CD4-positive, alpha-beta T cell treated with Interleukin-4 for 4 hours (primary cell): ENCODE measurements around the gene ATP2C1.
"Not testable (repeated sequence)": the region's sequence is repeated elsewhere in the genome, so short reads cannot be mapped to it uniquely, and the experiment has no call there.

Experiments used
- DNase-seq: peaks from one replicate; pipeline ENCODE4 v3.0.0-alpha.2; 2020

ATP2C1 gene, protein sequence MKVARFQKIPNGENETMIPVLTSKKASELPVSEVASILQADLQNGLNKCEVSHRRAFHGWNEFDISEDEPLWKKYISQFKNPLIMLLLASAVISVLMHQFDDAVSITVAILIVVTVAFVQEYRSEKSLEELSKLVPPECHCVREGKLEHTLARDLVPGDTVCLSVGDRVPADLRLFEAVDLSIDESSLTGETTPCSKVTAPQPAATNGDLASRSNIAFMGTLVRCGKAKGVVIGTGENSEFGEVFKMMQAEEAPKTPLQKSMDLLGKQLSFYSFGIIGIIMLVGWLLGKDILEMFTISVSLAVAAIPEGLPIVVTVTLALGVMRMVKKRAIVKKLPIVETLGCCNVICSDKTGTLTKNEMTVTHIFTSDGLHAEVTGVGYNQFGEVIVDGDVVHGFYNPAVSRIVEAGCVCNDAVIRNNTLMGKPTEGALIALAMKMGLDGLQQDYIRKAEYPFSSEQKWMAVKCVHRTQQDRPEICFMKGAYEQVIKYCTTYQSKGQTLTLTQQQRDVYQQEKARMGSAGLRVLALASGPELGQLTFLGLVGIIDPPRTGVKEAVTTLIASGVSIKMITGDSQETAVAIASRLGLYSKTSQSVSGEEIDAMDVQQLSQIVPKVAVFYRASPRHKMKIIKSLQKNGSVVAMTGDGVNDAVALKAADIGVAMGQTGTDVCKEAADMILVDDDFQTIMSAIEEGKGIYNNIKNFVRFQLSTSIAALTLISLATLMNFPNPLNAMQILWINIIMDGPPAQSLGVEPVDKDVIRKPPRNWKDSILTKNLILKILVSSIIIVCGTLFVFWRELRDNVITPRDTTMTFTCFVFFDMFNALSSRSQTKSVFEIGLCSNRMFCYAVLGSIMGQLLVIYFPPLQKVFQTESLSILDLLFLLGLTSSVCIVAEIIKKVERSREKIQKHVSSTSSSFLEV

DNA sequence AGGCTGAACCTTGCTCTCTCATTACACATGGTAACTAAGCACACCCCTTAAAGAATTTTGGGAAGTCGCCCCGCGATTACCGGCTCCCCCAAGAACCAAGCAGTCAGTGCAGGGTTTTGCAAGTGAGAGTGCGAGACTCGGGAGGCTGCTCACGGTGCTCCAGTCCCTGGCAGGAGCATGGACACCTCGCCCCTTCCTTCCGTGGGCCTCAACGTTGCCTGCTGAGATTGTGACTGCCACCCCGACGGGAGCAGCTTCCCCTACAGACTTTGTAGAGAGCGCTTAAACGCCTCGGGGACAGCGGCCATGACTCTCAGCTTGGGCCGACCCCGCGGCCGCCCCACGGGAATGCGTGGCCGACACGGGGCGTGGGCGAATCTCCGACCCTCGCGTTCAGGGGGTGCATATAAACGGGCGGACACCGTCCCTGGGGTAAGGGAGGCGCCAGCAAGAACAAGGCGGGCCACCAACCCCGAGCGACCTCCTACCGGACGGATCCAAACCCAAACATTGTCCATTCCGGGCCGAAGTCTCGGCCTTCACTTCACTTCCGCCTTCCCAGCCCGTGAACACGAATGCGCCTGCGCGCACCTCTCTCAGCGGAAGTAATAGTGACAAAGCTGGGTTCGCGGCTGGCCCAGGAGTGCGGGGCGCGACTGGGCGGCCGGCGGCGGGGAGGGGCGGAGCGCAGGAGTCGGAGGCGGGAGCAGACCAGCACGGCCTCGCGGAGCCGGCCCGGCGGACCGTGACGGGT is at the start of gene ATP2C1:
TSS of gene ATP2C1 (plus strand) at position 709 of the 754 bp plus-strand sequence. CDS start 686 bp downstream, outside the sequence.
- DNase-seq = peak; percentile 90

DNA sequence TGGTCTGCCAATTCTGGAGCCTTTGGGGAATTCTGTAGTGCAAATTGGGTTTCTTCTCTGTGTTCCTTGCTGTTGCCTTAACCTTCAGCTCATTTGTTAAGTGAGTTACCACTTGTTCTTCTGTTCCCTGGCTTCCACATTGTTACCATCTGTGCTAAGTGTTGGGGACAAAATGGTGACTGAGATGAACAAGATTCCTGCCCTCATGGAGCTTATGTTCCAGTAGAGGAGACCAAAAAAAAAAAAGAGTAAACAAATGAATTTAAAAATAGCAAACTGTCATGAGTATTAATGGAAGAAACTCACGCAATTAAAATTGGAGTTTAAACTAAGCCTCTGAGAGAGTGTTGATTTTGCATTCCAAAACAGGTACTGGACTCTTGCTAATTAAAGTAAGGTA is 49.4 kb upstream of the ATP2C1 start:
- DNase-seq = no peak

DNA sequence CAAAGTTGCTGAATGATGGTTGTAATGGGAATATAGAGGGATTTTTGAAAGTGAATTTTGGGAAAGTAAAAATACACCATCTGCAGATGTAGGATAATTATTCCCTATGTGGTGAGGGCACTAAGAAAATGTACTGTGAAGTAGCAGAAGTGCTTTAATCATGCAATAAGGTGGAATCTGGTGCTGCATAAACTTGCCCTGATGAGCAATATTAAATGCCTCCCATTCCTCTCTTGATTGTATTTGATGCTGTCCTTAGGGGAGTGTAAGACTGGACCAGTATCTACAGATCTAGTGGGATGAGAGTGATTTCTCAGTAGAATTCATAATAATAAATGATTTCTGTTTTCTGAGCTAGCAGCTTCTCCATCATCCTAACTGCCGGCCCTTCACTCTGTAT is 47.7 kb upstream of the ATP2C1 start:
- DNase-seq = no peak

DNA sequence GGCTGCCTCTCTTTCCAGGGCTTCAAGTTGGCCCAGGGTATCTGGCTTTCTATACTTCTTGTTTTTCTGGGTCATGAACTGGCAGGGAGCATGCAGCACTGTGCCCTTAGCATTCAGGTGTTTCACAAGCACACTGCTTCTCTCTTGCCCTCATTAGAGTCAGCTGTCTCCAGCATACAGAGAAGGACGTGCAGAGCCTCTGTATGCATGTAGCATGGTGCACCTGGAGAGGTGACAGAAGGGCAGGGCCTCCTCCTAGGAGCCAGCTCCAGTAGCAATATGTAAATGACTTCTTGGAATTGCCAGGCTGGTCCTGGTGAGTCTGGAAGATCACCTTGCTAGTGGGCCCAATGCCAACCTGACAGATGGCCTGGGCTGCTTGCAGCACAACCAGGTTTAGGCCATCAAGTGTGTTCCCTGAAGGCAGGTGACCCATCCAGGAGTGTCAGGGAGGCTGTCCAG is 44.8 kb upstream of the ATP2C1 start:
- DNase-seq = no peak

DNA sequence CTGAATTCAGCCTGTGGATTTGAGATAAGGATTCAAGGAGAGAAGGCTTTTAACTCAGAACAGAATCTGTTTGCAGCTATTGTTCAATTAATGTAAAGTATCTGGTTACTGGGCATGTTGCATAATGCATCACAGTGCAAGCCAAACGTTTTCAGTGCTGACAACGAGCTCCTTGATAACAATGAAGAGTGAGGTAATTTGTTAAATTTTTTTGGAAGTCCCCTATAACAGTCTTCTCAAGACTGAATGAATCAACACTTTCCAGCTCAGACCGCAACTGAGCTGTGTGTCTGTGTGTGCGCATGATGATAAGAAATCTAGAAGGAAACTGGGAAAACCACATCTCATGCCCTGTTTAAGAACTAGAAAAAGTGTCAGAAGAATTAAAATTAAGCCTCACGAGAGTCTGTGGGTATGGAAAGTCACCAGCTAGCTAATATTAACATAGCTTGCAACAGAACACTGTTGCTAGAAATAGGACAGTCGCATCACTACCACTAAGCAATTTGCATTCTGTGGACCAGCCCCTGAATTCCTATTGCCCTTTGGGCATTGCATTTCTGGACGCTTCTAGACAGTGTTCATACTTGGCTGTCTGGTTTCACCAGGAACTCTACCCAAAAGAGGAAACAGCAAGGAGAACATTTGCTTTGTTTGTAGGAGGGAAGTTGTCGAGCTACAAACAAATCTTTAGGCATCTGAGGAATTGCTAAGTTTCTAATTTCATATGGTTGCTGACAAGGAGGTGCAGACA is 43.7 kb upstream of the ATP2C1 start:
- peak; percentile 53 for DNase-seq

DNA sequence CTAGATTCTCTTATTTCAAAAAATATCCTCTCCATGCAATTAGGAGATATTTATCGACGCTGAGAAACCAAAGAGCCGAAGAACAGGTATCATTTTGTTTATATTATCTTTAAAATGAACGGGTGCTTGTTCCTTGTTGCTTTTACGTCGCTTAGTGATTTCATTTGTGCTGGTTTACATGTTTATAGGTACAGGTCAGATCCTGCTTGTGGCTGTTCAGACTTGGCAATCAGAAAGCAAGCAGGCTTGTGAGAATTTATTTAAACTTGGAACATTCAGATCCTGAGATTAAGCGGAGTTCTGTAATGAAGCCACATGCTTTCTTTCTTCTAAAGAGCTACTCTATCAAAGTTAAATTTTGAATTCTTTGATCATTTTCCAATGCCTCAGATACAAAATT is 43.0 kb upstream of the ATP2C1 start:
- DNase-seq = no peak

DNA sequence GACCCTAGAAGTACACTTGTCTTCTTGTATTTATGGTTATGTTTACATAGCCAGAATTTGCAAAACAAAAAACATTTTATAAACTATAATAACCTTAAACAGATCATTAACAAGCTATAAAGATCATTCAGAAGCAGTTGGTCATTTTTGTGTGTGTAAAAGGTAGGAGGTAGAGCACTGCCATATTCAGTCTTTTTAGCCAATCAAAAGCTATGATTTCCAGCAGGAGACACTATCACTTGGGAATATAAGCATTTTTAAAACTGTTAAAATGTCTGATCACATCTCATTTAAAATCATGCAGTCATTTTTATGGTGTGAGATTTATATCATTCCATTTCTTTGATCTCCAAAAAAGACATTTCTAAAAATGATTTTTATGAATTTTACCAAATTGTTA is 42.6 kb upstream of the ATP2C1 start:
- no peak for DNase-seq

DNA sequence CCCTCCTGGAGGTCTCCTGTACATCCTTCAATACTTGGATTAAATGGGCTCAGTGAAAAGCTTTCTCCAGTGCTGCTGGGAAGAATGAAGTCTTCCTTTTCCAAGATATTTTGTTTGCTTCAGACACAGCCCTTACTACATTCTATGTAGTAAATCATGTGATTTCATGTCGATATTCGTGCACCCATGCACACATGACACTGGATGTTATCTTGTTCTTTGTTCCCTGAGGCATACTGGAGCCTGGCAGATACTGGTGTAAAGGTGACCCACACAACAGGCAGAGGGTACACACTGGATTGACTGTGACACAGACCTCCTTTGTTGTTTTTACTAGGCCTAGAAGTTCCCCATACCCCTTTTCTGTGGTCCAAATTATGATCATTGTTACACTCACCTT is 40.3 kb upstream of the ATP2C1 start:
- DNase-seq = no peak

DNA sequence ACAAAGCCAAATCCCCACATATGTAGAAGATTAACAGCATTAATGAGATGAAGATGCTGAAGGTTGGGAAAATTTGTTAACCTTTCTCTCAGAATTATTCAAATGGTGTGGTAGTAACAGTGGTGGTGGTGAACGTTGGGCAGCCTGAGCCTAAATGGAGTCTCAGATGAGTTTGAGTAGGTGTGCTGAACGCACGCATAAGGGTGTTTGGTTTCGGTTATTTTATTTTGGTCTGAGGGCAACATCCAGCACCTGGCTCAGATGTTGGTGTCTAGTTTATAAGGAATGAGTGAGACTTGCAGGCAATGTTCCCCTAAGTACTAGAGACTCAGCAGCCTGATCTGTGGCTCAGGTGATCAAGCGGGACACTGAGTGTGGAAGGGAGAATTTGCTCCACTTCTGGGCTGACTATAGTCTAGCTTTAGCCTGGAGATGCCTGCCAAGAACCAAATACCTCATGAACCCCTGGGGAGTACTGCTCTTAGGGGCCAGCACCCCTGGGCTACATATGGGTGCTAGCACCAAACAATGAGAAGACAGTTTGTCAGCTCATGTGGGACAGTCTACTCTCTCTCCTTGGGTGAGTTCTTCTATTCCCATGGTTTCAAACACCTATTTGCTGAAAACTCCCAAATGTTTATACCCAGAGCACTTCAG is 39.5 kb upstream of the ATP2C1 start:
- no peak for DNase-seq

DNA sequence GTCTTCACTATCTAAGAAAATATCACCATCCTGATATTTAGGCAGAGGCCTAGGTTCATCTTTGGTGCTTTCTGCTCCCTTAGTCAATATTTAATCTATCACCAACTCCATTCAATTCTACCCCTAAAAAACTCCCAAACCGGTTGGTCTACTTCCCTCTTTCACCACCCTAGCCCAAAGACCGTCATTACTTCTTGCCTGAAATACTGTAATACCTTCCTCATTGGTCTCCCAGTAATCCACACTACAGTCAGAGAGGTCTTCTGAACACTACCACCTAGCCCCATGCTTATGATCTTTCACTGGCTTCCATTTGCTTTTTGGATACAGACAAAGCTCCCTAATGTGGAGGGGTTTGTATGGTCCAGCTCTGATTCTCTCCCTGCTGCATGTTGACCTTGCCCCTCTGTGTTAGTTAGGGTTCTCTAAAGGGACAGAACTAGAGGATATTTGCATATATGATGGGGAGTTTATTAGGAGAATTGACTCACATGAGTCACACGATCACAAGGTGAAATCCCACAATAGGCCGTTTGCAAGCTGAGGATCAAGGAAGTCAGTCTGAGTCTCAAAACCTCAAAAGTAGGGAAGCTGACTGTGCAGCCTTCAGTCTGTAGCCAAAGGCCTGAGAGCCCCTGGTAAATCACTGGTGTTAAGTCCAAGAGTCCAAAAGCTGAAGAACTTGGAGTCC is 36.4 kb upstream of the ATP2C1 start:
- DNase-seq = no peak

DNA sequence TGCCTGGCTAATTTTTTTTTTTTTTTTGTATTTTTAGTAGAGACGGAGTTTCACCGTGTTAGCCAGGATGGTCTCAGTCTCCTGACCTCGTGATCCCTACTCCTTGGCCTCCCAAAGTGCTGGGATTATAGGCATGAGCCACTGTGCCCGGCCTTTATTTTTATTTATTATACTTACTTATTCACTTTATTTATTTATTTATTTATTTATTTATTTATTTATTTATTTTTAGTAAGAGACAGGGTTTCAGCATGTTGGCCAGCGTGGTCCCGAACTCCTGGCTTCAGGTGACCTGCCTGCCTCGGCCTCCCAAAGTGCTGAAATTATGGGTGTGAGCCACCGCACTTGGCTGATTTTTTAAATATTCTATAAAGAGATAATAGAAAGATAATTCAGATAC is 31.8 kb upstream of the ATP2C1 start:
- DNase-seq = not testable (repeated sequence)

DNA sequence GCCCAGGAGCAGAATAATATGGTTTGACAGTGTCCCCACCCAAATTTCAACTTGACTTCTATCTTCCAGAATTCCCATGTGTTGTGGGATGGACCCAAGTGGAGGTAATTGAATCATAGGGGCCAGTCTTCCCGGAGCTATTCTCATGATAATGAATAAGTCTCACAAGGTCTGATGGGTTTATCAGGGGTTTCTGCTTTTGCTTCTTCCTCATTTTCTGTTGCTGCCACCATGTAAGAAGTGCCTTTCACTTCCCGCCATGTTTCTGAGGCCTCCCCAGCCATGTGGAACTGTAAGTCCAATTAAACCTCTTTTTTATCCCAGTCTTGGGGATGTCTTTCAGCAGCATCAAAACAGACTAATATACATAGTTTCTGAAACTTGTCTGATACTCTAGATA is 28.4 kb upstream of the ATP2C1 start:
- DNase-seq = no peak

DNA sequence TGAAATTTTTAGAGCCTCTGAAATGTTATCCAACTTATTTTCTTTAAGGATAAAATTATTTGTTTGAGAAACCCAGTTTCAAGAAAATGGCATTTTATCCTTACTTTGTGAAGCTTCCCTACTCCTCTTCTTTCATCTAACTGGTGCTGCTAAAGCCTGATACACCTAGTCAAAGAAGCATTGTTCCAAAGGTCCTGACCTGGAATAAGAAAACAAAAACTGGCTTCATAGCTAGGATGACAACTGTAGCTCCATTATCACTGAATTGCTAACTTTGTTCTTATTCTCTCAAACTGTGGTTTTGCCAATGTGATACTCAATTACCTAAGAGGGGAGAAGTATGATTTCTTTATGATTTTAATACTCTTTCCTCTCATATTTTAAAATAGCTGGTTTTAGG is 27.6 kb upstream of the ATP2C1 start:
- no peak for DNase-seq

DNA sequence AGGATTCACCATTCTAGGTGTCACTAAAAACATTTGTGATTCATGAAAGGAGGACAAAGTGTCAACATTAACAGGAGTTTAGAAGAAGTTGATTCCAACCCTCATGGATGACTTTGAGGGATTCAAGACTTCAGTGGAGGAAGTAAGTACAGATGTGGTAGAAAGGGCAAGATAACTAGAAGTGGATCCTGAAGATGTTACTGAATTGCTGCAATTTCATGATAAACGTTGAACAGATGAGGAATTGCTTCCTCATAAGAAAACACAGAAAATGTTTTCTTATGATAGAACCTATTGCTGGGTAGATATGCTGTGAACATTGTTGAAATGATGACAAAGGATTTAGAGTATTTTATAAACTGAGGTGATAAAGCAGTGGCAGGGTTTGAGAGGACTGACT is 23.5 kb upstream of the ATP2C1 start:
- no peak for DNase-seq

DNA sequence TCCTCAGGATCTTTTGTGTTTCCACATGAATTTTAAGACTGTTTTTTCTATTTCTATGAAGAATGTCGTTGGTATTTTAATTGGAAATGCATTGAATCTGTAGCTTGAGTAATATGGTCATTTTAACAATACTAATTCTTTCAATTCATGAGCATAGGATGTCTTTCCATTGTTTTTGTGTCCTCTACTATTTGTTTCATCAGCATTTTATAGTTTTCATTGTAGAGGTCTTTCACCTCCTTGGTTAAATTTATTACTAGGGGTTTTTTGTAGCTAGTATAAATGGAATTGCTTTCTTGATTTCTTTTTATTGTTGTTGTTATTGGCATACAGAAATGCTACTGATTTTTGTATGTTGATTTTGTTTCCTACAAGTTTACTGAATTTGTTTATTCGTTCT is 17.3 kb upstream of the ATP2C1 start:
- DNase-seq = no peak

DNA sequence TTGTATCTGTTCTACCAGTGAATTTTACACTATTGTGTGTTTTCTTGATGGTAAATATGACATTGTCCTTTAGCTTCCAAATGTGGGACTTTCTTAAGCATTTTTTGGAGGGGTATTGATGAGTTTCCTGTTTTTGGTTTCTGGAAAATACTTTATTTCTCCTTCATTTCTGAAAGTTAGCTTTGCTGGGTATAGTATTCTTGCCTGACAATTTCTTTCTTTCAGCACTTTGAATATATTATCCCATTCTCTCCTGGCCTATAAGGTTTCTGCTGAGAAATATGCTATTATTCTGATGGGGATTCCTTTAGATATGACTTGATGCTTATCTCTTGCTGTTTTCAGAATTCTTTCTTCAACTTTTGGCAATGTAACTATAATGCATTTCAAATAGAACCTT is 15.4 kb upstream of the ATP2C1 start:
- DNase-seq = no peak

DNA sequence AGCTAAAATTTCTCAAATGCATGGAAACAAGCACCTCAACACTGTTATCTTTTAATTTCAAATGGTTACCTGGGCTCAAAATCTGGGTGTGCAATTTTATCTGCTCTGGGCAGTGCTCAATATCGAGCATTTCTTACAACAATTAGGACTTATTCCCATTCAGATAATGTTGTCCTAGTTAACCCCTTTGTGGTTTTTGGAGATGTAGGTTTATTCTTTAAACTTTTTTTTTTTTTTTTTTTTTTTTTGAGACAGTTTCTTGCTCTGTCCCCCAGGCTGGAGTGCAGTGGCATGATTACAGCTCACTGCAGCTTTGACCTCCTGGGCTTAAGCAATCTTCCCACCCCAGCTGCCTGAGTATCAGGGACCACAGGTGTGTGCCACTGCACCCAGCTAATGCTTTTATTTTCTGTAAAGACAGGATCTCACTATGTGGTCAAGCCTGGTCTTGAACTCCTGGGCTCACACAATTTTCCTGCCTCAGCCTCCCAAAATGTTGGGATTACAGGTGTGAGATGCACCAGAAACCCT is 4.4 kb upstream of the ATP2C1 start:
- no peak for DNase-seq

DNA sequence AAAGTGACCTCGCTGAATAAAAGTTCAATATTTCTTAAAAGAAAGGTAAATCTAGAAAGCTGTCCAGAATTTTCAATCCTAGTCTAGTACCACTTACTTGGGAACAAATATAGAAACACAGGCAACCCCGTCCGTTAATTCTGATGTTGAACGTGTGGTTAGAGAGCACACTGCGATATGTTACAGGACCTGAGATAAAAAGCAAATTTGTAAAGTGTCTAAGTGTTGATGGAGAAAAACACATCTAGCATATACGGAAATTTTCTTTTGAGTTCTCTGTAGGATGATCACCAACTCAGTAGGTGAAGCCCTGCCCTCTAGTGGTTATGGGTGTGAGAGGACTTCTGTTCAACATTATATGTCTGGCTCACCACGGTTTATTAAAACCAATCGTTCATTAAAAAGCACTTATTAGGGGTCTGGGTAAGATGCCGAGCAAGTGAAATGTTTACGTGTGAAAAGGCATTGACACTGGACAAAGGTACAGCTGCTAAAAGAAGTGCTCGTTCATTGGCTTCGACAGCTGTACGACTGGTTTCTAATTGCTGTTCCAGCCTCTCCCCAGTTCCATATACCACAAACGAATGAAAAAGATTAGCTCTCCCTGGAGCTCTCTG is 1.0 kb upstream of the ATP2C1 start:
- DNase-seq = peak; percentile 83

DNA sequence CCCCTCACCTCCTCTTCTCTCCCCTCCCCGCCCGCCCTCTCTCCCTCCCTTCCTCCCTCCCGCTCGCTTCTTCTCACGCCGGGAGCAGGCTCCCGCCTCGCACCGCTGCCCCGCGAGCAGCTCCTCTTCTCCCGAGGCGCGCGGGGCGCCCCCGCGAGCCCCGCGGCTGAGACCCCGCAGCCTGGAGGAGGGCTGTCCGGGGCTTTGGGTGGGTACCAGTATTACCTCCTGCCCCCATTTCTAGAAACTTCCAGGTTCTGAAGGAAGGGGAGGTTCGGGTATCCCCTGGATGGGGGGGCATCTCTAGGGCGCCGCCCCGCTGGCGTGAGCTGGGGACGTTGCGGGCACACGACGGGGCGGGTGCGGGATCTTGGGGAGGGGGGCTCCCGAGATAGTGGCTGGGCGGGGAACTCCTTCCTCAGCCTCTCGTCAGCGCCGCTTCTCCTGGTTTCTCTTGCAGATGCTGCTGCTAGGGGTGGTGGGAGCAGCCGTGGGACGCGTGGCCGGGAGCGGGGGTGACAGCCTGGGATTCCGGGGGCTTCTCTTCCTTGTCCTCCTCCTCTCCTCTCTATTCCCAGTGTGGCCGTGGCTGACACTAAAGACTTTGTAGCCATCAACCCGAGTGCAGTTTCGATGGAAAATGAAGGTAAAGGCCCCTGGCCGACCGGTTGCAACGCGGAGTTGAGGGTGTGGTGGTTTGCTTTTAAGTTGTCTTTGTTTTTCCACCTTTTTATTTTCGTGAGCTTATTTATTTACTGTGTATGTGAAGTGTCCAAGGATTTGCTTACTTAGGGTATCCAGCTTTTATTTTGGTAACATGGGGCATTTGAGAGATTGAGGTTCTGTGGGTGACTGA is 474 bp downstream of the ATP2C1 start:
- peak; percentile 31 for DNase-seq

DNA sequence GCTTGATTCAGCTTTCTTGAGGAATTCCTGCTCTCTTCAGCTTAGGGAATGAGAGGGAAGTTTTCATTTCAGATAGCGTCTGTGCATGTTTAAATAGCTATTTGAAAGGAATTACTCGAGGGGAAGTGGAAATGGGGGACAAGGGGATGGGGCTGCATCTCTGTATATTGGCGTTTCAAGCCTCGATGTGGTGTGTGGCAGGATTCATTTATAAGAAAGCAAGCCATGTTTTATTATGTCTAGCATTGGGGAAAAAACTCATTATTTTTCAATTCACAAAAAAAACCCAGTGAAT is 1.0 kb downstream of the ATP2C1 start:
- DNase-seq = no peak
